OCI-LY3 (cell line): ENCODE data around the gene ARMH3.

ENCODE experiments used
- H2AFZ ChIP-seq: fragments of 200-600, 300-600 bp; shearing (Covaris generic); 2 replicates; pipeline ENCODE4 v1.6.0; 2014; ENCODE audit warnings: antibody characterized with exemption, low read depth, low read length
- H3K27ac ChIP-seq: fragments of 200-600, 300-600 bp; sonication (generic); 2 replicates; pipeline ENCODE4 v1.5.1; 2014; ENCODE audit warnings: mild to moderate bottlenecking, low read length, moderate library complexity, mixed read lengths
- H3K27me3 ChIP-seq: fragments of 200-600, 300-600 bp; sonication (generic); 2 replicates; pipeline ENCODE4 v1.6.1; 2014; ENCODE audit warnings: low read depth, low read length, mixed read lengths
- H3K36me3 ChIP-seq: fragments of 200-600, 300-600 bp; sonication (generic); replicated peaks from 2 replicates; pipeline ENCODE3; 2014; ENCODE audit warnings: low read depth, low read length, mixed read lengths
- H3K4me1 ChIP-seq: fragments of 300-600, 200-600 bp; sonication (generic); 2 replicates; pipeline ENCODE4 v1.6.1; 2014; ENCODE audit warnings: low read length, mixed read lengths
- H3K4me2 ChIP-seq: fragments of 200-600, 300-600 bp; sonication (generic); 2 replicates; pipeline ENCODE4 v1.6.1; 2014; ENCODE audit warnings: low read length, mixed read lengths
- H3K4me3 ChIP-seq: fragments of 300-600, 200-600 bp; sonication (generic); 2 replicates; pipeline ENCODE4 v1.5.1; 2014; ENCODE audit warnings: antibody characterized with exemption, mild to moderate bottlenecking, low read length, moderate library complexity
- H3K79me2 ChIP-seq: fragments of 300-600, 200-600 bp; shearing (Covaris generic); 2 replicates; pipeline ENCODE4 v1.6.1; 2014; ENCODE audit warnings: mild to moderate bottlenecking, low read length, mixed read lengths
- H3K9ac ChIP-seq: fragments of 300-600, 200-600 bp; shearing (Covaris generic); 2 replicates; pipeline ENCODE4 v1.6.0; 2014; ENCODE audit warnings: mild to moderate bottlenecking, low read length, moderate library complexity
- H3K9me3 ChIP-seq: fragments of 200-600, 300-600 bp; shearing (Covaris generic); 2 replicates; pipeline ENCODE4 v1.6.1; 2014; ENCODE audit warnings: low read length, mixed read lengths; ENCODE audit not compliant: insufficient read depth
- H4K20me1 ChIP-seq: fragments of 200-600, 300-600 bp; sonication (generic); 2 replicates; pipeline ENCODE4 v1.6.1; 2016; ENCODE audit warnings: low read length, mixed read lengths; ENCODE audit not compliant: insufficient read depth
- CTCF ChIP-seq: fragments of 200-600, 300-600 bp; sonication (generic); IDR thresholded peaks from 2 replicates; pipeline ENCODE4 v1.5.1; 2014; ENCODE audit warnings: antibody characterized with exemption, low read length, low read depth
- EZH2phosphoT487 ChIP-seq: fragments of 200-600 bp; shearing (Covaris generic); IDR thresholded peaks from 2 replicates; pipeline ENCODE4 v1.6.1; 2018; ENCODE audit warnings: antibody characterized with exemption, mixed run types, low read depth

The ARMH3 gene

GRCh38 chr10:102033787-102034186 lies 22.2 kb downstream of the ARMH3 start:
- no peak overlapping the region for H3K4me2 ChIP-seq
- H3K4me3 ChIP-seq = no peak overlapping the region
- H3K27me3 ChIP-seq = no peaks in the 10 kb centered on the region
- no peaks in the 10 kb centered on the region for H4K20me1 ChIP-seq
- H2AFZ ChIP-seq = no peak overlapping the region
- H3K9ac ChIP-seq = no peak overlapping the region
- peaks cover 3% of the 10 kb centered on the region for H3K36me3 ChIP-seq
- TF ChIP-seq CTCF = no peak
- TF ChIP-seq EZH2phosphoT487 = no peak
- H3K4me1 ChIP-seq = no peaks in the 10 kb centered on the region
- no peaks in the 10 kb centered on the region for H3K9me3 ChIP-seq
- H3K27ac ChIP-seq = no peak overlapping the region
- no peaks in the 10 kb centered on the region for H3K79me2 ChIP-seq

- TF ChIP-seq CTCF (no peak), EZH2phosphoT487 (no peak)
- Histone ChIP-seq H3K36me3 (peaks cover 6% of the 10 kb centered on the region), H3K27me3 (no peaks in the 10 kb centered on the region), H3K4me2 (no peak overlapping the region), H3K9me3 (no peaks in the 10 kb centered on the region), H3K9ac (no peak overlapping the region), H4K20me1 (no peaks in the 10 kb centered on the region), H2AFZ (no peak overlapping the region), H3K27ac (no peak overlapping the region), H3K4me1 (no peaks in the 10 kb centered on the region), H3K79me2 (no peaks in the 10 kb centered on the region), H3K4me3 (no peak overlapping the region)
Measured at GRCh38 chr10:102027261-102027660, 28.7 kb downstream of the ARMH3 start.

- H3K9me3 ChIP-seq = no peaks in the 10 kb centered on the region
- H3K4me1 ChIP-seq = no peaks in the 10 kb centered on the region
- peaks cover 6% of the 10 kb centered on the region for H3K36me3 ChIP-seq
- no peak overlapping the region for H3K4me3 ChIP-seq
- H3K9ac ChIP-seq = no peak overlapping the region
- no peaks in the 10 kb centered on the region for H3K27me3 ChIP-seq
- no peaks in the 10 kb centered on the region for H4K20me1 ChIP-seq
- no peak for TF ChIP-seq CTCF
- no peak for TF ChIP-seq EZH2phosphoT487
- no peak overlapping the region for H2AFZ ChIP-seq
- H3K79me2 ChIP-seq = no peaks in the 10 kb centered on the region
- H3K27ac ChIP-seq = no peak overlapping the region
- no peak overlapping the region for H3K4me2 ChIP-seq
Measured at GRCh38 chr10:102024799-102025198, 31.2 kb downstream of the ARMH3 start.

GRCh38 chr10:102020938-102021337 lies 35.0 kb downstream of the ARMH3 start:
- TF ChIP-seq CTCF (no peak), EZH2phosphoT487 (no peak)
- no peak overlapping the region for H3K4me2 ChIP-seq
- H2AFZ ChIP-seq = no peak overlapping the region
- no peaks in the 10 kb centered on the region for H3K27me3 ChIP-seq
- no peak overlapping the region for H3K9ac ChIP-seq
- no peaks in the 10 kb centered on the region for H4K20me1 ChIP-seq
- no peaks in the 10 kb centered on the region for H3K79me2 ChIP-seq
- H3K36me3 ChIP-seq = peaks cover 3% of the 10 kb centered on the region
- H3K27ac ChIP-seq = no peak overlapping the region
- H3K4me3 ChIP-seq = no peak overlapping the region
- no peaks in the 10 kb centered on the region for H3K4me1 ChIP-seq
- H3K9me3 ChIP-seq = no peaks in the 10 kb centered on the region
